Central memory CD8-positive, alpha-beta T cell (primary cell): ENCODE results near the gene OPTN.

ENCODE experiments used
- ATAC-seq: fragments of 150-1000 bp; cut with Tn5 transposase; replicated peaks from 2 replicates; pipeline ENCODE4 v1.10.0; 2022; ENCODE audit warnings: mild to moderate bottlenecking, moderate FRiP score, moderate number of reproducible peaks; ENCODE audit not compliant: poor library complexity, severe bottlenecking; ENCODE audit errors: extremely low read depth
- DNase-seq, 2 donors: peaks; one replicate each; pipeline ENCODE4 v3.0.0; 2021; ENCODE audit warnings: low spot score in 2 of 2
- H3K27ac Mint-ChIP-seq: one replicate; pipeline ENCODE4 v1.8.0; 2022; ENCODE audit warnings: low read depth, mild to moderate bottlenecking, moderate library complexity, mixed read lengths
- H3K27me3 Mint-ChIP-seq: one replicate; pipeline ENCODE4 v1.8.0; 2022; ENCODE audit warnings: mixed read lengths
- H3K36me3 Mint-ChIP-seq: one replicate; pipeline ENCODE4 v1.8.0; 2022; ENCODE audit warnings: mild to moderate bottlenecking, moderate library complexity, mixed read lengths; ENCODE audit not compliant: insufficient read depth
- H3K4me1 Mint-ChIP-seq: one replicate; pipeline ENCODE4 v1.8.0; 2022; ENCODE audit warnings: mixed read lengths
- H3K4me3 Mint-ChIP-seq: one replicate; pipeline ENCODE4 v1.8.0; 2022; ENCODE audit warnings: mild to moderate bottlenecking, moderate library complexity, mixed read lengths
- H3K9me3 Mint-ChIP-seq: one replicate; pipeline ENCODE4 v1.8.0; 2022; ENCODE audit warnings: mixed read lengths

Gene OPTN

DNA sequence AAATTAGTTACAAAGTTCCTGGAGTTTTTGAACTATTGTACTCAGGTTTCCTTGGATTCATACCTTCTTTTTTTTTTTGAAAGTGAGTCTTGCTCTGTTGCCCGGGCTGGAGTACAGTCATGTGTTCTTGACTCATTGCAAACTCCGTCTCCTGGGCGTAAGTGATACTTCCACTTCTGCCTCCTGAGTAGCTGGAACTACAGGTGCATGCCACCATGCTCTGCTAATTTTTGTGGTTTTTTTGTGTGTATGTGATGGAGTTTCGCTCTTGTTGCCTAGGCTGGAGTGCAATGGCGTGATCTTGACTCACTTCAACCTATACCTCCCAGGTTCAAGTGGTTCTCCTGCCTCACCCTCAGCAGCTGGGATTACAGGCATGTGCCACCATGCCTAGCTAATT lies 83.7 kb downstream of the OPTN start:
- no peak for ATAC-seq
- Mint-ChIP-seq H3K27ac (no peak overlapping the region), H3K36me3 (peaks cover 5% of the 10 kb centered on the region), H3K4me1 (no peaks in the 10 kb centered on the region), H3K4me3 (no peak overlapping the region), H3K9me3 (no peaks in the 10 kb centered on the region), H3K27me3 (no peaks in the 10 kb centered on the region)
- DNase-seq = no peak

DNA sequence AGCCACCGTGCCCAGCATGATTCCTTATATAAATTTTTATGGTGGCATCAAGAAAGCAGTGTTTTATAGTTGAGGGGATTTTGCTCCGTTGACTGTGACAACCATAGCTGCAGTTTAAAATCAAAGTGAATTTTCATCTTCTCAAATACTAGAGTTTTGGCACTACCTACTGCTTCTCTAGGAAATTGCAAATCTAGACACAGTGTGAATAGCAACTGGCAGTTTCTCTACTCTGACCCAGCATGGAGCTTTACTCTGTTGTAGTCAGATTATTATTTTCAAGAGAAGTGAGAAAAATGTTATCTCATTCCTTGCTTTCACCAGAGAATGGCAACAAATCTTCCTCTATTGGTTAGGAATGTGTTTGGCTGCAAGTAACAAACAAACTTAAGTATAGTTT lies 84.3 kb downstream of the OPTN start:
- no peak for DNase-seq
- no peaks in the 10 kb centered on the region for H3K4me1 Mint-ChIP-seq
- no peak overlapping the region for H3K27ac Mint-ChIP-seq
- no peaks in the 10 kb centered on the region for H3K27me3 Mint-ChIP-seq
- ATAC-seq = no peak
- H3K4me3 Mint-ChIP-seq = no peak overlapping the region
- peaks cover 5% of the 10 kb centered on the region for H3K36me3 Mint-ChIP-seq
- H3K9me3 Mint-ChIP-seq = no peaks in the 10 kb centered on the region

DNA sequence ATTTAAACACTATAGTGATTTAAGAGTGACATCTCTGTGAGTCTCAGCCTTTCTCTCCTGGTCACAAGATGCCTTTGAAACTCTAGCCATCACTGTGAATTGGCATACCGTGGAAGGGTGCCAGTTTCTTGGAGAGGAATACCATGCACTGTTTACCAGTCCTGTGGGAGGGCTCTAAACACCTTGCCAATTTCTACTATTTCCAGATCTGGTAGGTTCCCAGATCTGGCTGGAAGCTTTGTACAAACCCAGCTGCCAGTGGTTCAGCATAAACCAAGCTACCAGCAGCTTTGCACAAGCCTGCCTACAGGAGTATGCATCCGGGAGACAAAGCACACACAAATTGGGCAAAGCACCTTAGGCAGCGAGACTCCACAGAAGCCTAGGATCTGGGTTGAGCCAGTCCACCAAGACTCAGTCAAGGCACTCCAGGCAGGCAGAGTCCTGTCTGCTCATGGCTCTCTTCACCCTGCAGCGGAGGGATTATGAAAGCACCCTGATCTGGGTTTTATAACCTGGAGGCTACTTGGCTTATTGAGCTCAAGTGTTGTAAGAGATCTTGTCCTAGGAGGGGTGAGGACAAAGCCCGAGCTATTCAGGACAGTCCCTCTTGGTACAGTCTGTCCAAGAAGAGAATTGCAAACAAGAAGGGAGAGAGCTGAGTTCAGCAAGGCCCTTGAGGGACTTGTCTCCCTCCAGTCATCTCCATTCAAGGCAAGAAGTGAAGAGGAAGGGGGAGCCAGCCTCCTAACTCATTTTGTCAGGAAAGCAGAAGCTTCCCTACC lies 85.0 kb downstream of the OPTN start:
- DNase-seq = no peak
- H3K36me3 Mint-ChIP-seq = peaks cover 5% of the 10 kb centered on the region
- ATAC-seq = no peak
- H3K27me3 Mint-ChIP-seq = no peaks in the 10 kb centered on the region
- H3K4me3 Mint-ChIP-seq = no peak overlapping the region
- no peaks in the 10 kb centered on the region for H3K4me1 Mint-ChIP-seq
- no peaks in the 10 kb centered on the region for H3K9me3 Mint-ChIP-seq
- no peak overlapping the region for H3K27ac Mint-ChIP-seq

GRCh38 chr10:13187135-13187534 lies 87.2 kb downstream of the OPTN start:
- ATAC-seq (no peak), DNase-seq (no peak)
- H3K4me1 Mint-ChIP-seq = no peaks in the 10 kb centered on the region
- H3K36me3 Mint-ChIP-seq = peaks cover 2% of the 10 kb centered on the region
- no peaks in the 10 kb centered on the region for H3K9me3 Mint-ChIP-seq
- no peak overlapping the region for H3K27ac Mint-ChIP-seq
- H3K27me3 Mint-ChIP-seq = no peaks in the 10 kb centered on the region
- no peak overlapping the region for H3K4me3 Mint-ChIP-seq
